Measurements from ENCODE around the gene OBP2A. TPM values are rescaled to one million over a fixed set of nuclear protein-coding genes. Genes with fewer than 3 reads are reported as not detected.

OBP2A gene
- total and polyA plus RNA-seq, 3 donors from 2014 or later: 11.8 to 19.0 (median 13.9) TPM

DNA sequence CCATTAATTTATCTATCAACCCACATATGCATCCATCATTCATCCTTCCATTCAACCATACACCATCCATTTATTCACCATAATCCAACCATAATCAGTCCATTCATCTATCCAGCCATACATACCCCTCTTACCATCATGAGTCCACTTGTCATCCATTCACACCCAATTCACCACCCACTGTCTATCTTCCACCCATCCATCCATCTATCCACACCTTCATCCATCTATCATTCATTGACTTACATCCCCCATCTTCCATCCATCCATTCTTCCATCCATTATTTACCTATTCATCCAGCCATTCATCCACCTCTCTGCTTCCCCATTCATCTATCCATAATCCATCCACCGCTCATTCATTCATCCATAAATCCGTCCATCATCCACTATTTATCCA is 33.4 kb downstream of the OBP2A start:
- DNase-seq: no peak
- TF ChIP-seq, protein P1, sequence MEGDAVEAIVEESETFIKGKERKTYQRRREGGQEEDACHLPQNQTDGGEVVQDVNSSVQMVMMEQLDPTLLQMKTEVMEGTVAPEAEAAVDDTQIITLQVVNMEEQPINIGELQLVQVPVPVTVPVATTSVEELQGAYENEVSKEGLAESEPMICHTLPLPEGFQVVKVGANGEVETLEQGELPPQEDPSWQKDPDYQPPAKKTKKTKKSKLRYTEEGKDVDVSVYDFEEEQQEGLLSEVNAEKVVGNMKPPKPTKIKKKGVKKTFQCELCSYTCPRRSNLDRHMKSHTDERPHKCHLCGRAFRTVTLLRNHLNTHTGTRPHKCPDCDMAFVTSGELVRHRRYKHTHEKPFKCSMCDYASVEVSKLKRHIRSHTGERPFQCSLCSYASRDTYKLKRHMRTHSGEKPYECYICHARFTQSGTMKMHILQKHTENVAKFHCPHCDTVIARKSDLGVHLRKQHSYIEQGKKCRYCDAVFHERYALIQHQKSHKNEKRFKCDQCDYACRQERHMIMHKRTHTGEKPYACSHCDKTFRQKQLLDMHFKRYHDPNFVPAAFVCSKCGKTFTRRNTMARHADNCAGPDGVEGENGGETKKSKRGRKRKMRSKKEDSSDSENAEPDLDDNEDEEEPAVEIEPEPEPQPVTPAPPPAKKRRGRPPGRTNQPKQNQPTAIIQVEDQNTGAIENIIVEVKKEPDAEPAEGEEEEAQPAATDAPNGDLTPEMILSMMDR (IDR thresholded peaks at IDR 0.05): no peak
- intact Hi-C loops (cut with DNase I; ENCODE audit: low total_unique reads): no loop called here
- Histone ChIP-seq H3K27me3 (no peaks in the 10 kb centered on the region), H3K4me3 (no peak overlapping the region), H3K27ac (no peak overlapping the region), H3K9me3 (no peaks in the 10 kb centered on the region), H3K4me1 (no peaks in the 10 kb centered on the region), H3K36me3 (ENCODE audit: low read depth, missing control alignments) (no peaks in the 10 kb centered on the region)
- 62% methylated on average over 2 of the region's 2 CpGs for WGBS, 2 donors

DNA sequence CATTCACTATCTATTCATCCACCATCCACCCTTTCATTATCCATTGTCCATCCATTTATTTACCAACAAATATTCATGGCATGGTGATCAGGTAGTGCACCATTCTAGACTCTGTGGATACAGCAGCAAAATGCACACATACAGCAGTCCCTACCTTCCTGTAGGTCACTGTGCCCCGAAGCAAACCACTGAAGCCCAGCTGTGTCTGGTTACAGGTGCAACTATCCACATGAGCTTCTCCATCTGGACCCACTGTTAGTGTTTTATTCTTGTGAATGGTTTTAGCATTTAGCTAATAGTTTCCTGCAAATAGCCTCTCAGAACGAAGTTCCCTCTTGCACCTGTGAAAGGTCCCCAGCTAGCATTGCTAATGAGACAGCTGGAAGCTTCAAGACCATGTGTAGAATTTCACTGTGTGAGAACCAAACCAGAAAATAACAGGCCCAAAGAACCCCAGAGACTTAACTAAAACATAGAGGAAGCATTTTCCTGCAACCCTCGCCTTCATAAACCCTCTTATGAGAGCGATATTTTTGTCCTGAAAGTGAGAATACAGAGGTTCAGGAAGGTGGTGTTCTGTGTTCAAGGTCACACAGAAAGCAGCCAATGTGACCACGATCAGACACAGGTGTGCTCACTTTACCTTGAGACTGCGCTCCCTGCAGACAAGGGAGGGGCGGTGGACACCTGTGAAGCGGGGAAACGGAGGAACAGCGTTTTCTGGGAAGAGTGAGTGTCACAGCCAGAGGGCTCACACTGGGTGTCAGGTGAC is 34.1 kb downstream of the OBP2A start:
- Histone ChIP-seq H3K36me3 (ENCODE audit: low read depth, missing control alignments) (no peaks in the 10 kb centered on the region), H3K4me3 (no peak overlapping the region), H3K27ac (no peak overlapping the region), H3K9me3 (no peaks in the 10 kb centered on the region), H3K4me1 (no peaks in the 10 kb centered on the region), H3K27me3 (no peaks in the 10 kb centered on the region)
- TF ChIP-seq, protein P1 (IDR thresholded peaks at IDR 0.05): no peak
- WGBS, 2 donors: 77 to 90% methylated on average over 10 of the region's 10 CpGs
- no peak for DNase-seq
- intact Hi-C loops (cut with DNase I; ENCODE audit: low total_unique reads): no loop called here

DNA sequence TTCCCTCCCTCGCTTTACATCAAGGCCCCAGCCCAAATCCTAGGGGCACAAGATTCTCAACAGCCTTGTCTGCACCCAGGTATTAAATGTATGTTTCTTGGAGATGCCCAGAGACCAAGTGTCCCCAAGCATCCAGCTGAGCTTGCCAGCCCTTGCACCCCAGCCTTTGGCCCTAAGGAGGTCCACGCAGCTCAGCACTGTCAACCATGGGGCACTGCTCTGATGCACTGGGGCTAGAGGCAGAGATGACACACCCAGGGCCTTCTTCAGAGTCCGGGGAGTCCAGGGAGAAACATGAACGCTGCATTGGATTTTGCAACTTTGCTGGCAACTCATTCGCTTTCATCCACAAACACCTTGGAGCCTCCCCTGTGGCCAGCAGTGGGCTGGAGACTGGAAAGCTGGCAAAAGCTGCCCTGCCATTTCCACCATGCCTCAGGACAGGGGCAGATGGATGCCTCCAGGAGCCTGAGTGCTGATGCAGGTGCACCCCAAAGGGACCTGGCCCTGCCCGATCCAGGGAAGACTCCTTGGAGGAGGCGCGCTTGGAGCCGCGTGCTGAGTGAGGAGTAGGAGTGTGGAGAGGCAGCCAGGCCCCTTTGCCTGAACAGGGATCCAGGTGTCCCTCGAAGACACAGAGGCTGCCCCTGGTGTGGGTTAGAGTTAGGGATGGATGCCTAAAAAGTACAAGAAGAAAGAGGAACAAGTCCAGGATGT is 34.9 kb downstream of the OBP2A start:
- Histone ChIP-seq H3K4me1 (no peaks in the 10 kb centered on the region), H3K9me3 (no peaks in the 10 kb centered on the region), H3K4me3 (no peak overlapping the region), H3K36me3 (ENCODE audit: low read depth, missing control alignments) (no peaks in the 10 kb centered on the region), H3K27me3 (no peaks in the 10 kb centered on the region), H3K27ac (no peak overlapping the region)
- intact Hi-C loops (cut with DNase I; ENCODE audit: low total_unique reads): no loop called here
- TF ChIP-seq, protein P1 (IDR thresholded peaks at IDR 0.05): no peak
- TF ChIP-seq POLR2A (IDR thresholded peaks at IDR 0.05): no peak
- WGBS, 2 donors: 89 to 96% methylated on average over 6 to 11 of the region's 11 CpGs
- no peak for DNase-seq

DNA sequence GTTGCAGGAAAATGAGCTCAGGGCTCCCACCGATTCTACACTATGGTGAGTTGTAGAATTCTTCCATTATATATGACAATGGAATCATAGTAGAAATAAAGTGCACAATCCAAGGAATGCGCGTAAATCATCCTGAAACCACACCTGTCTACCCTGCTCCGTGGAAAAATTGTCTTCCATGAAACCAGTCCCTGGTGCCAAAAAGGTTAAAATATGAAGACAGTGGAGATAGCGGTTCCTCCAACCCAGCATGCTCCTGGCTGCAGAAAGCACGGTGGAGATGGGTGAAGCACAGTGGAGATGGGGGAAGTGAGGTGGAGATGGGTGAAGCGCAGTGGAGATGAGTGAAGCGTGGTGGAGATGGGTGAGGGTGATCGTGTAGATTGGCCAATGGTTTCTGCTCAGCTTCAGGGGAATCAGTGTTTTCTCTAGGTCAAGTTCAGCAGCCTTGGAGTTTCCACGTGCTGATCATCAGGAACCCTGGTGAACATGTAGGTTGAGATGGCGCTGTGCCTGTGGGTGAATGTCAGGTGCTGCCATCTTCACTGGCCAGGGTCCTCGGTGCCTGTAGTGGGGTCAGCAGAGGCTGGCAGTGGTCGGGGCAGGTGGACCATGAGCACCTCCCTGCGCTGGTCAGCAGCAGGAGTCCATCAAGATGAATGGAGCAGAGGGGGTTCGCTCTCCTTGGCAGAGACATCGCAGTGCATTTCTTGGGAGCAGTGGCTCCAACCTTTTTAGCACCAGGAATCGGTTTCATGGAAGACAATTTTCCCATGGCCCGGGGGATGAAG is 35.9 kb downstream of the OBP2A start:
- H3K4me1 ChIP-seq: no peaks in the 10 kb centered on the region
- no peak overlapping the region for H3K4me3 ChIP-seq
- H3K36me3 ChIP-seq (ENCODE audit: low read depth, missing control alignments): no peaks in the 10 kb centered on the region
- H3K9me3 ChIP-seq: no peaks in the 10 kb centered on the region
- intact Hi-C loops (cut with DNase I; ENCODE audit: low total_unique reads): no loop called here
- no peak for TF ChIP-seq POLR2A (IDR thresholded peaks at IDR 0.05)
- TF ChIP-seq, protein P1 (IDR thresholded peaks at IDR 0.05): no peak
- H3K27ac ChIP-seq: no peak overlapping the region
- no peak for DNase-seq
- 86 to 87% methylated on average over 14 to 18 of the region's 18 CpGs for WGBS, 2 donors
- no peaks in the 10 kb centered on the region for H3K27me3 ChIP-seq
